GM13976 (cell line): Measurements from ENCODE around the gene ALK.

ENCODE experiments used
- DNase-seq: peaks from one replicate; pipeline ENCODE4 v3.0.0; 2012; ENCODE audit warnings: low spot score
- CTCF ChIP-seq: IDR thresholded peaks from 2 replicates; pipeline ENCODE4 v1.5.1; 2012; ENCODE audit warnings: borderline replicate concordance, mild to moderate bottlenecking; ENCODE audit not compliant: insufficient read depth; ENCODE audit errors: extremely low read depth, missing control alignments, control extremely low read depth
- in situ Hi-C: fragments of 300-500 bp; cut with MboI; formaldehyde crosslinking; loops from one replicate; pipeline ENCODE4 v1.12.0; 2022; ENCODE audit warnings: low sequenced_read_pairs, mixed read lengths, inconsistent platforms; ENCODE audit not compliant: unreplicated experiment

The ALK gene

GRCh38 chr2:29923110-29923721 is 1.8 kb upstream of the ALK start:
- peak; percentile 66 for DNase-seq
- in situ Hi-C loops: loop anchor here (10.0 kb wide), 1 partner anchor 162 kb away; no protein-coding TSS in a partner anchor
- TF ChIP-seq CTCF: peak; percentile 79

GRCh38 chr2:29922605-29923004 is 1.2 kb upstream of the ALK start:
- peak; percentile 6 for DNase-seq
- in situ Hi-C loops: loop anchor here (10.0 kb wide), 1 partner anchor 162 kb away; no protein-coding TSS in a partner anchor
- TF ChIP-seq CTCF: no peak

- in situ Hi-C loops: loop anchor here (10.0 kb wide), 1 partner anchor 164 kb away; no protein-coding TSS in a partner anchor
- DNase-seq: peak; percentile 34
- TF ChIP-seq CTCF: no peak
Observed at GRCh38 chr2:29920631-29921559, 491 bp downstream of the ALK start.

- peak; percentile 69 for DNase-seq
- TF ChIP-seq CTCF: no peak
- in situ Hi-C loops: loop anchor here (10.0 kb wide), 1 partner anchor 165 kb away; no protein-coding TSS in a partner anchor
Observed at GRCh38 chr2:29920130-29920577, 1.2 kb downstream of the ALK start.

GRCh38 chr2:29918941-29919340 is 2.4 kb downstream of the ALK start:
- TF ChIP-seq CTCF: no peak
- DNase-seq: no peak
- in situ Hi-C loops: no loop called here

- in situ Hi-C loops: no loop called here
- no peak for DNase-seq
- TF ChIP-seq CTCF: no peak
Observed at GRCh38 chr2:29917781-29918180, 3.6 kb downstream of the ALK start.
